SHP77 treated with DMSO at 0.1 percent for 48 hours (cell line): ENCODE measurements around the gene S100P.
A peak's percentile ranks its signal among the peaks of the same experiment; 100 is the strongest.

ENCODE experiments used
- DNase-seq: peaks from one replicate; lab custom pipeline; 2025; lab: John Stamatoyannopoulos, UW

The S100P gene

DNA sequence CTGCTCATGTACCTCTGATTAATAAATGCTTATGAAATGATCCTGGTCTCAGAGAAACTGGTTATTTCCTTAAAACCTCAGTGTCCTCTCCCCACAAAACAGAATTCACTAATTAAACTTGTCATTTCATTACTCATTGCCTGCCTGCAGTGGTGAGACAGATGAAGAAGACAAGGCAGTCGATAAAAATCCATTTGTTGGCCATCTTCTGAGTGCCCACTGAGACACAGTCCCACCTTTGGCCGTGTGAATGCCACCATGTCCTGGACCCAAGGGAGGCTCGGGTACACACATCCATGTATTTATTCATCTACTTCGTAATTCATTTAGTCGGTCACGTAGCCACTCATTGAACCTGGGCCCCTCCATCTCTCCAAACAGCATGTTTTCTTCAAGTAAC lies 3.5 kb downstream of the S100P start:
- no peak for DNase-seq

DNA sequence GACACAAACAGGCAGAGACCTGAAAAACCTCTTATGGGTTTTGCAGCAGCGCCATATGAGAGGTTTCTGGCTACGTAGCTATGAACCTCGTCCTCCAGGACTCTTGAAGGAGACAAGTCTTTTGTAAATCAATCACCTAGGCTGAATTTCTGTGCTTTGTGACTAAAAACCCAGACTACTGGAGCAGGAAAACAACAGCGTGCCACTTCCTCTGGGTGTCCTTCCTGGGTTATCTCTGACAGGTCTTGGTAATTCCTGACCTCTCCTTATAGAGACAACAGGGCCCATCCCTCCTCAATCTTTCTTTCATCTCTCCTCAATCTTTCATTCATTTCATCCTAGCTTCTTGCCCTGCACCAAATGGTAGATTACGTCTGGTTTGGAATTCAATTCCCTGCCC lies 5.7 kb downstream of the S100P start:
- DNase-seq: no peak

DNA sequence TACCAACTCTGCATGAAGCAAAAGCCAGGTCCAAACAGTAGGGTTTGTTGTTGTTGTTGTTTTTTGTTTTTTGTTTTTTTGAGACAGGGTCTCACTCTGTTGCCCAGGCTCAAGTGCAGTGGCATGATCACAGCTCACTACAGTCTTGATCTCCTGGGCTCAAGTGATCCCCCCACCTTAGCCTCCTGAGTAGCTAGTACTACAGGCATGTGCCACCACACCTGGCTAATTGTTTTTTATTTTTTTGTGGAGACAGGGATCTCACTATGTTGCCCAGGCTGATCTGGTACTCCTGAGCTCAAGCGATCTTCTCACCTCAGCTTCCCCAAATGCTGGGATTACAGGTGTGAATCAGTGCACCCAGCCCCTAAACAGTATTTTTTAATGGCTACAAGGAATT lies 6.2 kb downstream of the S100P start:
- no peak for DNase-seq

DNA sequence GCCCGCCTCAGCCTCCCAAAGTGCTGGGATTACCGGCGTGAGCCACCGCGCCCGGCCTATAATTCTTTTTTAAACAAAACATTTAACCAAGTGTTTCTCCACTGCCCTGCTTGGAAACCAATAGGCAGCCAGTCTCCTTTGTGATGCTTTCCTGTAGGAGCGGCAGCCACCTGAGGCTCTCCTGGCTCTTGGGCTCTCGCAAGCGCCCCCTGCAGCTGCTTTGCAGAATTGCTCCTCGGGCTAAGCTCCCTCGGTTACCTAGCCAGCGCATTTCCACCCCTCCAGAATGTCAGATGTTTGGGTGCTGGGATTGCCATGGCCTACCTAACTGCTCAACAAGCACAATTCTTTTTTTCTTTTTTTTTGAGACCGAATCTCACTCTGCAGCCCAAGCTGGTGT lies 7.7 kb downstream of the S100P start:
- no peak for DNase-seq

DNA sequence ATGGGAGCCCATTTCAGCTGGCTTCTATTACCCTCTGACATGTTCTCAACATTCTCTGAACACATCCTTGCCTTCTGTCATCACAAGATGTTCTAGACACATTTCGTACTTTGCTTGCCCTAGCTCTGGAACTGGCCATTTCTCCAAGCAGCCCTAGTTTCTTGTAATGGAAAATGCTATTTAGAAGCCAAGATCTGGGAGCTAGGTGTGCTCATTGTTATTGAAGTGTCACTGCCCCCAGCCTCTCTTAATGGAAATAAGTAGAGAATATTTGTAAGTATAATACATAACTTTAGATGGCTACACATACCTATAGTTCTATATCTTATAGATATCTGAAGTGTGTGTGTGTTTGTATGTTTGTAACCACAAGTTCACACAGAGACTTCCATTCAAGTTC lies 9.1 kb downstream of the S100P start:
- DNase-seq: no peak

DNA sequence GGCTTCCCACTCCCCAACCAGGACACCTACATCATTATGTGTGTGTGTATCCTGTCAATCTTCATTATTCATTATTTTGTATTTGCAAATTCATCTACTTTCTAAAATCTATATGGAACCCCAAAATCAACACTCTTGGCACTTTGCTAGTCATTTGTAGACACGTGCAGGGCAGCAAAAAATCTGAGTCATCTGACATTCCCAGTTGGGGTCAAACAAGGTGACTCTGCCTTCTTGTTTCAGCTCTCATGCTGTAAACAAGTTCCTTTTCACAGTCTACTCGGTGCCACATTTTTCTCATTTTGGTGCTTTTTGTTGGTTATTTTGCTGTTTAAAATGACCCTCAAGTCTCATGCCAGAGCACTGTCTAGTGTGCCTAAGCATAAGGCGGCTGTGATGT lies 10.1 kb downstream of the S100P start:
- DNase-seq: no peak

DNA sequence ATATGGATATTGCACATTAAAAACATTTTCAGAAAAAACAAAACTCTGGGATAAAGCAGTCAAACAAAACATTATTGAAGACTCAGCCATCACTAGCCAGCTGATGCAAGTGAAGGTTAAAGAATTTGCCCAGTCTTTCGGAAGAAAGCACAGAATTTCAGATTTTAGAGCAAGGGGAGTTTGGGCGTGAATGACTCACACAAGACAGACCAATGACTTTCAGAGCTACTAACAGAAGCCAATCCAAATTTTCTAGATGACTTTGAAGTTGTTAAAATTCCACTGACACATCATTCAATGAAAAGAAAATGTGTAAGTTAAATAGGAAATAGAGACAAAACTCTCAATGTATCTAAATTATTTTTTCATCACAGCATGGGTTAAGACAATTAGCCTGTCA lies 12.0 kb downstream of the S100P start:
- DNase-seq: no peak

DNA sequence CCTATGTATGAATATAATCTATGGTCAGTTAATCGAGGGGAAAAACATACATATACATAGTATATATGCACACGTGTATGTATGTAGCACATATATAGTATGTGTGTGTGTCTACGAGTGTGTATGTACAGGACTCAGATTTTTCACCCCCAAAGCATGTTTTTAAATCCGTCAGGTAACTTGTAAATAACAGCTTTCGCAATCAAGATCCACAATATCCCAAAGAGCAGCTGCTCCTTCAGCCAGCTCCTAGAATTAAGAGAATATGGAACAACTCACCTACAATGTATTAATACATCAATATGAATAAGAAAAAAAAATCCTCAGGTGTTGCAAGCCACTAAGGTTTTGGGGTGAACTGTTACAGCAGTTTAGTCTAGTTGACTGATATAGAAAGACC lies 12.5 kb downstream of the S100P start:
- DNase-seq: no peak

DNA sequence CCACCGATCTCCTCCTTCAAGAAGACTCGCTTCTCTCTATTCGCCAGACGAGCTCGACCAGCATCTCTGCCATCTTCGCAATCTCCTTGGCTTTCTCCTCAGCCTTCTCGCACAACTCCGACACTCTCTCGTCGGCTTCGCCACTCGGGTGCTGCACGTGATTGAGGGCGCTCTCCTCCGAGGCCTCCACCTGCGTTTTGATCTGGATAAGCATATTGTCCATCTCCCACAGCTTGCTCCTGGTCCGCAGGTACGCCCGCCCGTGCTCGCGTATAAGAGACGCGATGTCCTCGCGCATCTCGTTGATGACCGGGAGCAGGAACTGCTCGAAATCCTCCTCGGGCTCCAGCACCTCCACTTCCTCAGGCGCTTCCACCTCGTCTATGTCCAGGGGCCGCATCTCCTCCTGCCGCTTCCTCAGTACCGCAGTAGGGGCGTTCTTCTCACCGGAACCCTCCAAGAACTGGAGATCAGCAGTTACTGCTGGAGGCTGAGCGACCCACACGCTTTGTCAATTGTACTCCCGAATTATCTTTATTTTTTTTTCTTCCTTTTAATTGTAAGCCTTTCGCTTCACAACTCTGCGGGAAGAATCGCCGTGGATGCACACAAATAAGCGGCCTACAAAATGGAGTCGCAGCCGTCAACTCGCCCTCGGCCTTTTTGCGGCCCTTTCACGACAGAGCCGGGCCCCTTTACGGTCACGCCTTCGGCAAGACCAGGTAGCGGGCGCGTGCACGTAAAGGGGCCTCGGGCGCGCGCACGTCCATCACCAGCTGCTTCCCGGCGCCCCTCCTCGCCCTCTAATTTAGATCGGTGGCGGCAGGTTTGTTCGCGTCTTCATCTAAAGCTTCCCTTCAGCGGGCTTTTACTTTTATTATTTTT lies 15.8 kb downstream of the S100P start, which contains the start of gene MRFAP1L1:
TSS of gene MRFAP1L1 (minus strand) at position 636 of the 885 bp plus-strand sequence. CDS start at position 400, 236 bp downstream.
- peak; percentile 56 for DNase-seq

DNA sequence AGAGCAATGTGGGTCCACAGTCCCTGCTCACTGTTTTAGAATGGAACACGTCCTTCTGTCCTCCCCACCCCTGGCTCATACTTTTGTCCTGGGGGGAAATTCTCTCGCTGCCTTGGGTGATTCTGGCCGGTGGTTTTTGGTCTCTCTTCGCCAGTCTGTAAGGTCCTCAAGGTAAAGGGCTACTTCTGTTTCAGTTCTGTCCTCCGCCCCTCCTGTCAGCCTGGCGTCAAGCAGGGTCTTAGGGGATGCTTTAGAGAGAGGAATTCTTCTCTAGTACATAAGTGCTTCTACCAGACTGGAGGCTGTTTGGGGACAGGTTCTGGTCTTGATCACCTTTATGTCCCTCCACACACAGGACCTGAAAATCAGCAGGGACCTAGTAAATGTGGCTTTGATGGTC lies 16.6 kb downstream of the S100P start:
- no peak for DNase-seq

DNA sequence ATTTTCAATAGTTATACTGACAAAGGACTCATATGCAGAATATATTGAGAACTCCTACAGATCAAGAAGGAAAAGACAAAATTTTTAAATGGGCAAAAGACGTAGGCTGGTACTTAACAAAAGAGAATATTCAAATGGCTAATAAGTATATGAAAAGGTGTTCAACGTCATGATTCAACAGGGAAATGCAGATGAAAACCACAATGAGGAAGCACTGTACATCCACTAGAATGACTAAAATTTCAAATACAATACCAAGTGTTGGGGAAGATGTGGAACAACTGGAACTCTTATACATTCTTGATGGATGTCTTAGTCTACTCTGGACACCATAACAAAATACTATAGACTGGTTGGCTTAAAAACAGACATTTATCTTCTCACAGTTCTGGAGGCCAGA lies 17.3 kb downstream of the S100P start:
- DNase-seq: no peak

DNA sequence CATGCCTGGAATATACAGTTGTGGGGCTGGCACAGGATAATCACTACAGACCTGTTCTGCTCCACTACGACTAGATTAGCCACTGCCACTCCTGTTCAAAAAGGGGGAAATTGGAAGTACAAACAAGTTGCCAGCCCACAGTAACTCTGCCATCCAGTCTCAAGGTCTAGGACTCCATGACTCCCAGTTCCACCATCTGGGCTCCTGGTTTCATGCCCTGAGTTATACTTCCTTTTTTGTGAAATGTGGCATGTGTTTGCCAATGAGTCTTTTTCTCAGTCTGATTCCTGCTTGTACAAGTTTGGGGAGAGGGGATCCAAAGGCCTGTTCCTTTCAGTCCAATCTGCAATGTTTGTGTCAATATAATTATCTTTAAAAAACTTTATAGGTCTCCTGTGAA lies 21.3 kb downstream of the S100P start:
- DNase-seq: no peak

DNA sequence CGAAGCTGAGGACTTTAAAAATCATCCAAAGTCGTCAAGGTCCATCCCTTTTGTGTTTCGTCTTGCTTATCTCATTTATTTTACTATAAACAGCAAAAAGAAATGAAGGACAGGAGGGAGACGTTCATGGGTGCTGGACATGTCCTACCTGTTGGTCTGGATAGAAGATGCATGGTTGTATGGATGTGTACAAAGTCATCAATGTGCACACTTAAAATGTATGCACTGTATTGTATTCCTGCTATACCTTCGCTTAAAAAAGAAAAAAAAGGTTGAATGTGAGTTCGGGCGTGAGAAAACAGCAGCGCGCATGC lies 22.0 kb downstream of the S100P start:
- no peak for DNase-seq

DNA sequence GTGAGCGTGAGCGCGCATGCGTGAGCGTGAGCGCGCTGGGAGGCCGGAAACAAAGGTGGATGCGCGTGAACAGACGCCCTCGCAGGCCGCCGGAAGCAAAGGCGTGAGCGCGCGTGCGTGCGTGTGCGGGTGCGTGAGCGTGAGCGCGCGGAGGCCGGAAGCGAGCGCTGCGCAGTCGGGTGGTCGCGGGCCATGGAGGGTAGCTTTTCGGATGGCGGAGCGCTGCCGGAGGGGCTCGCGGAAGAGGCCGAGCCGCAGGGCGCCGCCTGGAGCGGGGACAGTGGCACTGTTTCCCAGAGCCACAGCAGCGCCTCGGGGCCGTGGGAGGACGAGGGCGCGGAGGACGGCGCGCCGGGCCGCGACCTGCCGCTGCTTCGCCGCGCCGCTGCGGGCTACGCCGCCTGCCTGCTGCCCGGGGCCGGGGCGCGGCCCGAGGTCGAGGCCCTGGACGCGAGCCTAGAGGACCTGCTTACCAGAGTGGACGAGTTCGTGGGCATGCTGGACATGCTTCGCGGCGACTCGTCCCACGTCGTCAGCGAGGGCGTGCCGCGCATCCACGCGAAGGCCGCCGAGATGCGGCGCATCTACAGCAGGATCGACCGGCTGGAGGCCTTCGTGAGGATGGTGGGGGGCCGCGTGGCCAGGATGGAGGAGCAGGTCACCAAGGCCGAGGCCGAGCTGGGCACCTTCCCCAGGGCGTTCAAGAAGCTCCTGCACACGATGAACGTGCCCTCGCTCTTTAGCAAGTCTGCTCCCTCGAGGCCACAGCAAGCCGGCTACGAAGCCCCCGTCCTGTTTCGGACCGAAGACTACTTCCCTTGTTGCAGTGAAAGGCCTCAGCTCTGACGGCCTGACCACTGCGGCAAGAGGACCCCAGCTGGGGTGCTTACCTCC lies 22.6 kb downstream of the S100P start, which contains the start of gene BLOC1S4:
TSS of gene BLOC1S4 (plus strand) at position 157 of the 894 bp plus-strand sequence. CDS start at position 193, 36 bp downstream.
- no peak for DNase-seq

DNA sequence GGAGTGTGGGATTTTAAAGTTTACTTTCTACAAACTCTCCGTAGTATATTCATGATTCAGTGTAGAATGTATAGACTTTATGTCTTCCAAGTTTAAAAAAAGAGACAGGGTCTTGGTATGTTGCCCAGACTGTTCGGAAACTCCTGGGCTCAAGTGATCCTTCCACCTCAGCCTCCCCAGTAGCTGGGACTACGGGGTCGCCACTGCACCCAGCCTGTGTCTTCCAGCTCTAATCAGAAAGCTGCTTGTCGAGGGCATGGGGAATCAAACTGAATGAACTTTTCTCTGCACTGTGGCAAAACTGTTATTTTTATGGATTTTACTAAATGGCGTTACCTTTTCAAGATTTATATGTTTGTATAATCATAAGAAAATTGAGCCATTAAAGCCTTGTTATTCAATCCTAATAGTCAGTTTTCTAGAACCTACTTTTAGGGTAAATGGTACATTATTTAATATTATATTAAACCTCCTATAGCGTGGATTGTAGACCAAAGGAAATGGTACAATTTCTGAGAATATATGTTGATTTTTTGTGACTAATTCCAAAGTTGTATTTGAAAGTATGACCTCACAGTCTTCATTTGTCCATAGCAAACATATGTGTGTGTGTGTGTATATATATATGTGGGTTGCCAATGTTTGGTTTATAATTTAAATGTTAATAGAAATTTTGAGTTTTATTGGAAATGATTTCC lies 23.4 kb downstream of the S100P start:
- DNase-seq: no peak

DNA sequence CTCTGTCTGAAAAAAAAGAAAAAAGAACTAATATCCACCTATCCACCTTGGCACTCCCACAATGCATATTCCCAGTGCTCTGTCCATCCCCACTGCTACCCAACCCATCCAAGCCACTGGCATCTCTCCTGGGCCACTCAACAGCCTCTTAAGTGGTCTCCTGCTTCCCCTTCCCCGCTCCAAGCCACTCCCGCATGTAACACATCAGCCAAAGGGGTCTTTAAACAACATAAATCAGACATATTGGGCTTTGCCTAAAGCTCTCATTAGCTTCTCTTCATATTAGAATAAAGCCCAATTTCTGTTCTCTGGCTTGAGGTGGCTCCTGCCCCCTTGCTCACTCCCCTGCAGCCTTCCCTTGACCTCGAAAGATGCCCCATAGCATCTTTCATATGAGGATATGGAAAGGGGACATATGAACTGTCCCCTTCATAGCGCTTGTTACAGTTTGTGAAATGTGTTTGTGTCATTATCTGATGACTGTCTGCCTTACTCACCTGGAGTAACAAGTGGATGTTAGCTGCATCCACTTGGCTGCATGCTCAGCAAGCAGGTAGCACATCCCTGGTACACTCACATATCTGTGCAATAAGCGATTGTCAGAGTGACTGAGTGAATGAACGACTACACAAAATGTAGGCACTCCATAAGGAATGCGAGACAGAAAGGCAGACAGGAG lies 25.4 kb downstream of the S100P start:
- DNase-seq: no peak

DNA sequence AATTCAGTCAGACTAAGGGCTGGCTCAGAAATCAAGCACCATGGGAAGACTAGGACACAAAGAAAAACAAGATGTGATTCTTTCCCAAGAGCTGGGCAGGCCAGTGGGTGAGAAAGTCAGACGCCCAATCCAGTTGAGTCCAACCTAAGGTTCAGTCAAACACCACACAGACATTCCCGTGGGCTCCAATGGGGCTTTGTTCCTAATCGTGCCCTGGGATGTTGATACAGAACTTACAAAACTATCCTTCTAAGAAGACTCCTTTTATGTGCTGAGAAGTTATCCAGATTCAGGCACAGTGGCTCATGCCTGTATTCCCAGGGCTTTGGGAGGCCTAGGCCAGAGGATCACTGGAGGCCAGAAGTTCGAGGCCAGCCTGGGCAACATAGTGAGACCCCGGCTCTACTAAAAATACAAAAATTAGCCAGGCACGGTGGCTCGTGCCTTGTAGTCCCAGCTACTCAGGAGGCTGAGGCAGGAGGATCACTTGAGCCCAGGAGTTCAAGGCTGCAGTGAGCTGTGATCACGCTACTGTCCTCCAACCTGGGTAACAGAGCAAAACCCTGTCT lies 26.0 kb downstream of the S100P start:
- DNase-seq: no peak

DNA sequence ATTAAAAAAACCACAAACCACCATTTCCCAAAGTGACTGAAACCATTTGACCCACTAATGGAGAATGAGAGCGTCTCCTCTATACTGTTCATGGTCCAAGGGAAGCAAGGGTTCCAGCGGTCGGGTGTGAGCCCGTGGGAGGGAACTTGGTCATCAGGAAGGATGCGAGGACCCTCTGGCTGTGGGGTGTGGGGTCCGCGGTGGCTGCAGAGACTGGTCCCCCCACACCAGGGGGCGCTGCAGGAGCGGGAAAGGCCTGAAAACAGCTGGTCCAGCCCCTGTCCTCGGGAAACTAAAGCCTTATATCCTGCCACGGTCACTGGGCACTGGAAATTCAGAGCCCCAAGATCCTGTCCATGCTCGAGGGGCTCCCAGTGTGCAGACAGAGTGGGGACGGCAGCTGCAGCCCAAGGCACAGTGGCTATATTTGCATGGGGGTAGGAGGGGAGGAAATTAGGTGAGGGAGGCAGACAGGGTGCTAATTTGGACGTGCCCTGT lies 26.6 kb downstream of the S100P start:
- no peak for DNase-seq

DNA sequence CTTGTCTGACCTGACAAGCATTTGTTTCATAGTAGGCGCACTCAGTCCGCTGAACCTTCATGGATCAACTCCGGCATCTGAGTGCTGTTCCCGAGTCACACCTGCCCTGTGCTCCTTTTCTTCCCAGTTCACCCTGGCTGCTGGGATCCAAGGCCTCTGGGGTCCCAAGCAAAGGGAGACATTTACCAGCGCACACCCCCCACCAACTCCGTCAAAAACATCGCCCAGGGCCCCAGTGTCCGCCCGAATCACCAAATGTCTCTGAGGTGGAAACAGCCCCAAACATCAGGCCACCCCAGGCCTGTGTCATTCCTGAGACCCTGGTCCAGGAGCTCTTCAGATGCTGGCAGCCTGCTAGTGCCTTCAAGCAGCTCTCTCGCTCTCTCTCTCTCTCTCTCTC lies 27.4 kb downstream of the S100P start:
- DNase-seq: no peak

DNA sequence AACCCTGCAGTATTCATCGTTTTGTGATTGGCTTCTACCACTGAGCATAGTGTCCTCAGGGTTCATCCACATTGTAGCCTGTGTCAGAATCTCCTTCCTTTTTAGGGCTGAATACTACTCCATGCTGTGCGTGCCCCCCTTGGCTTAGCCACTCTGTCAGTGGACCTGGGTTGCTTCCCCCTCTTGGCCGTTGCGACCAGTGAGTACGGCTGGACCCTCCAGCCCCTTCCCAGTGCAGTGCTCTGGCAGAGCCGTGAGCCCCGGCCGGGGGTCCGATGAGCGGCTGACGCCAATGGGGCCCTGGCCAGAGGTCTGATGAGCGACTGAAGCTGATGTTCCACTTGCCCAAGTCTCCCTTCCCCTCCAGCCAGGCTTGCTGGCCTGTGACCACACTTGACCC lies 29.2 kb downstream of the S100P start:
- no peak for DNase-seq

DNA sequence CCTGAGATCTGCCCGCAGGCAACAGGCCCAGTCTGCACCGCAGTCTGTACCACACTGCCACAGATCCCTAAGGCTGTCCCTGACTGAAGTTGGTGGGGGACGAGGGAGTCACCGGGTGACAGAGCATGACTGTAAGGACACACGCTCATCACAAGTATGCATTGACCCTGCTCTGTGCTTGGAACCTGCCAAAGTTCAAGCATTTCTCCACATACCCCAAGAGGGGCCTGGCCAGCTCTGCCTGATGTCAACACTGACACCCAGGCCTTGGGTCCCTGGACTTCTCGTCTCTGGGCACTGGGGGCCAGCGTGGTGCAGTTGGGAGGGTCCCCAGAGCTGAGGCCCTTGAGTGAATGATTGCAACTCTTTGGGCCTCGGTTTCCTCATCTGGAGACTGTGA lies 30.2 kb downstream of the S100P start:
- no peak for DNase-seq
